H1 (cell line): ENCODE measurements around the gene MAPKAPK5. TPM values are rescaled to one million over a fixed set of nuclear protein-coding genes. Genes with fewer than 3 reads are reported as not detected.

Source experiments
- CTCF ChIA-PET: fragments of 300-600 bp; sonication (Branson Sonifier 250); formaldehyde crosslinking; loops from one replicate; lab custom pipeline; 2021; ENCODE audit not compliant: partially characterized antibody; lab: Charles Lee
- POLR2A ChIA-PET: fragments of 300-600 bp; sonication (Branson Sonifier 250); formaldehyde crosslinking; loops from one replicate; lab custom pipeline; 2021; ENCODE audit warnings: inconsistent platforms; ENCODE audit not compliant: partially characterized antibody; lab: Charles Lee
- DNase-seq, 2 experiments: peaks; one replicate each; pipeline versions ENCODE4 v3.0.0 to v3.0.0-alpha.2; 2010 to 2022; ENCODE audit warnings: low spot score in 2 of 2, low read depth in 1 of 2, mixed read lengths in 1 of 2
- FAIRE-seq: peaks from 2 replicates; lab custom pipeline; 2011; peaks lifted over from hg19 to GRCh38; lab: Jason Lieb, UNC
- H2AFZ ChIP-seq: 2 replicates; pipeline ENCODE4 v1.8.1; 2012; ENCODE audit warnings: low read length, inconsistent platforms
- H2AK5ac ChIP-seq: 2 replicates; pipeline ENCODE4 v1.6.1; 2013; ENCODE audit warnings: low read depth, low read length
- H2BK120ac ChIP-seq: replicated peaks from 2 replicates; pipeline ENCODE3; 2013; ENCODE audit warnings: low read depth, low read length, inconsistent platforms
- H2BK12ac ChIP-seq: 2 replicates; pipeline ENCODE4 v1.6.1; 2013; ENCODE audit warnings: low read depth, low read length
- H2BK15ac ChIP-seq: 2 replicates; pipeline ENCODE4 v1.6.1; 2013; ENCODE audit warnings: low read length
- H2BK20ac ChIP-seq: 2 replicates; pipeline ENCODE4 v1.6.1; 2013; ENCODE audit warnings: low read length
- H2BK5ac ChIP-seq: 2 replicates; pipeline ENCODE4 v1.6.1; 2013; ENCODE audit warnings: low read depth, low read length
- H3K14ac ChIP-seq: 2 replicates; pipeline ENCODE4 v1.6.1; 2013; ENCODE audit warnings: inconsistent platforms; ENCODE audit not compliant: insufficient read length
- H3K18ac ChIP-seq: 2 replicates; pipeline ENCODE4 v1.6.1; 2013; ENCODE audit warnings: low read length; ENCODE audit errors: extremely low read depth
- H3K23ac ChIP-seq: 2 replicates; pipeline ENCODE4 v1.6.1; 2013; ENCODE audit warnings: inconsistent platforms; ENCODE audit not compliant: insufficient read length
- H3K23me2 ChIP-seq: 2 replicates; pipeline ENCODE4 v1.6.1; 2013; ENCODE audit warnings: low read depth, low read length
- H3K27ac ChIP-seq: 2 replicates; pipeline ENCODE4 v1.6.1; 2011; ENCODE audit warnings: low read depth, low read length, inconsistent platforms
- H3K27me3 ChIP-seq, 4 experiments: replicated peaks in 1 of 4; 1 replicate in 1 of 4; 2 replicates in 3 of 4; pipeline versions ENCODE4 v1.6.1 to v1.8.1; 2011 to 2013; ENCODE audit warnings: low read length in 3 of 4, mild to moderate bottlenecking in 3 of 4, inconsistent platforms in 2 of 4, mixed read lengths in 2 of 4, moderate library complexity in 1 of 4; ENCODE audit not compliant: control insufficient read depth in 3 of 4, insufficient read depth in 3 of 4; ENCODE audit errors: extremely low read depth in 1 of 4
- H3K36me3 ChIP-seq, 4 experiments: 2 replicates each; pipeline versions ENCODE4 v1.6.1 to v1.8.1; 2011 to 2013; ENCODE audit warnings: mild to moderate bottlenecking in 4 of 4, low read length in 3 of 4, moderate library complexity in 2 of 4, control low read depth in 1 of 4, inconsistent platforms in 1 of 4; ENCODE audit not compliant: insufficient read depth in 4 of 4, control insufficient read depth in 2 of 4
- H3K4ac ChIP-seq: replicated peaks from 2 replicates; pipeline ENCODE3; 2013; ENCODE audit warnings: low read length, low read depth, mixed read lengths, inconsistent platforms; ENCODE audit not compliant: insufficient read length
- H3K4me1 ChIP-seq, 4 experiments: replicated peaks in 1 of 4; 1 replicate in 1 of 4; 2 replicates in 3 of 4; pipeline versions ENCODE4 v1.6.1 to v1.8.1; 2011 to 2013; ENCODE audit warnings: low read length in 3 of 4, inconsistent platforms in 2 of 4, mixed read lengths in 1 of 4; ENCODE audit not compliant: insufficient read depth in 4 of 4, control insufficient read depth in 3 of 4
- H3K4me2 ChIP-seq, 2 experiments: 2 replicates each; pipeline versions ENCODE4 v1.6.1 to v1.8.1; 2011 to 2013; ENCODE audit warnings: low read depth in 2 of 2, low read length in 2 of 2, control low read depth in 1 of 2, inconsistent platforms in 1 of 2, mild to moderate bottlenecking in 1 of 2; ENCODE audit not compliant: insufficient read depth in 1 of 2
- H3K4me3 ChIP-seq, 4 experiments: fragments of 200-600, 300-600 bp in 1 of 4; sonication (generic), shearing (Covaris generic), sonication (Bioruptor Twin) in 1 of 4; 2 replicates each; pipeline versions ENCODE4 v1.5.1 to v1.8.1; 2011 to 2016; ENCODE audit warnings: low read length in 4 of 4, low read depth in 3 of 4, control low read depth in 2 of 4, inconsistent platforms in 2 of 4, mild to moderate bottlenecking in 2 of 4, mixed read lengths in 1 of 4, moderate library complexity in 1 of 4; ENCODE audit not compliant: insufficient read depth in 2 of 4; ENCODE audit errors: extremely low read depth in 1 of 4
- H3K56ac ChIP-seq: replicated peaks from 2 replicates; pipeline ENCODE3; 2013; ENCODE audit warnings: low read depth, mild to moderate bottlenecking, mixed read lengths, low read length, inconsistent platforms; ENCODE audit not compliant: insufficient read length
- H3K79me1 ChIP-seq: 2 replicates; pipeline ENCODE4 v1.6.1; 2013; ENCODE audit warnings: low read depth, low read length, control low read depth
- H3K79me2 ChIP-seq, 2 experiments: 2 replicates each; pipeline versions ENCODE4 v1.6.1 to v1.8.1; 2012 to 2013; ENCODE audit warnings: low read length in 2 of 2, mild to moderate bottlenecking in 2 of 2, inconsistent platforms in 1 of 2; ENCODE audit not compliant: insufficient read depth in 2 of 2, control insufficient read depth in 1 of 2
- H3K9ac ChIP-seq, 4 experiments: replicated peaks in 1 of 4; 1 replicate in 1 of 4; 2 replicates in 3 of 4; pipeline versions ENCODE4 v1.6.1 to v1.8.1; 2011 to 2013; ENCODE audit warnings: low read depth in 3 of 4, low read length in 3 of 4, control low read depth in 2 of 4, mild to moderate bottlenecking in 2 of 4, moderate library complexity in 2 of 4, inconsistent platforms in 1 of 4; ENCODE audit errors: extremely low read depth in 1 of 4
- H3K9me3 ChIP-seq, 2 experiments: 2 replicates each; pipeline versions ENCODE4 v1.6.1 to v1.8.1; 2012 to 2013; ENCODE audit warnings: mild to moderate bottlenecking in 2 of 2, moderate library complexity in 2 of 2, control low read depth in 1 of 2, inconsistent platforms in 1 of 2, low read depth in 1 of 2, low read length in 1 of 2, mixed read lengths in 1 of 2; ENCODE audit not compliant: insufficient read depth in 2 of 2
- H4K20me1 ChIP-seq, 2 experiments: replicated peaks in 1 of 2; 2 replicates each; pipeline versions ENCODE3 to v1.8.1; 2011 to 2013; ENCODE audit warnings: inconsistent platforms in 2 of 2, low read length in 2 of 2, mild to moderate bottlenecking in 1 of 2; ENCODE audit not compliant: insufficient read depth in 2 of 2, control insufficient read depth in 1 of 2
- H4K5ac ChIP-seq: 2 replicates; pipeline ENCODE4 v1.6.1; 2013; ENCODE audit warnings: low read length, low read depth, mixed read lengths, inconsistent platforms; ENCODE audit not compliant: insufficient read length
- H4K8ac ChIP-seq: 2 replicates; pipeline ENCODE4 v1.8.0; 2013; ENCODE audit warnings: mild to moderate bottlenecking, moderate library complexity, low read length, inconsistent platforms; ENCODE audit not compliant: insufficient read depth; ENCODE audit errors: extremely low read depth
- H4K91ac ChIP-seq: replicated peaks from 2 replicates; pipeline ENCODE3; 2013; ENCODE audit warnings: low read length, mixed read lengths, inconsistent platforms; ENCODE audit not compliant: insufficient read length
- NANOG ChIP-seq: IDR thresholded peaks from 2 replicates; pipeline ENCODE4 v1.6.1; 2011; ENCODE audit warnings: low read length, low read depth, mild to moderate bottlenecking, inconsistent platforms; ENCODE audit not compliant: insufficient read depth, poor library complexity, severe bottlenecking
- POLR2A ChIP-seq, 2 experiments: IDR thresholded peaks; 1 replicate in 1 of 2; 2 replicates in 1 of 2; pipeline ENCODE4 v1.6.1; 2011; ENCODE audit warnings: low read depth in 2 of 2, low read length in 2 of 2, mild to moderate bottlenecking in 2 of 2; ENCODE audit errors: control extremely low read depth in 1 of 2
- USF2 ChIP-seq: IDR thresholded peaks from 2 replicates; pipeline ENCODE4 v1.6.1; 2011; ENCODE audit warnings: low read length, improper control_type of control experiment
- WGBS, 2 experiments: shearing (Covaris generic) in 1 of 2; methylation state at CpG; one replicate each; pipeline versions ENCODE4 v1.1.6 to v1.1.7; 2013 to 2015; ENCODE audit warnings: low lambda C conversion rate in 2 of 2, mixed read lengths in 2 of 2, inconsistent platforms in 1 of 2, low coverage in 1 of 2, missing lambda C conversion rate in 1 of 2; ENCODE audit not compliant: insufficient replicate concordance in 2 of 2, insufficient coverage in 1 of 2, insufficient read length in 1 of 2; ENCODE audit errors: extremely low coverage in 1 of 2, missing lambda C conversion rate in 1 of 2; 5-methylcytosine and 5-hydroxymethylcytosine counted together
- polyA plus RNA-seq, 7 experiments: library from polyadenylated mRNA; depleted of rRNA in 3 of 7; stranded (reverse) in 5 of 7; unstranded in 2 of 7; fragments of >200 nt in 5 of 7; fragments of 200-250 nt in 2 of 7; gene quantifications; 1 replicate in 5 of 7; 2 replicates in 1 of 7; 4 replicates in 1 of 7; pipeline versions ENCODE4 v1.2.1 to v1.2.3, GENCODE V29; 2011 to 2013; ENCODE audit warnings: missing spikeins in 2 of 7, mixed read lengths in 2 of 7
- total RNA-seq: library from RNA; stranded (reverse); fragmentation: NEBNext Ultra II Directional; extraction: Animal tissue kit (Norgen Biotek cat#: 25700); gene quantifications from 2 replicates; pipeline ENCODE4 v1.2.1, GENCODE V29; 2021

Gene MAPKAPK5
- total and polyA plus RNA-seq, 2 of the 8 experiments (the other 6 are each of a cell fraction or from before 2014, with no cell fraction given) = 40.0 to 91.5 TPM

DNA sequence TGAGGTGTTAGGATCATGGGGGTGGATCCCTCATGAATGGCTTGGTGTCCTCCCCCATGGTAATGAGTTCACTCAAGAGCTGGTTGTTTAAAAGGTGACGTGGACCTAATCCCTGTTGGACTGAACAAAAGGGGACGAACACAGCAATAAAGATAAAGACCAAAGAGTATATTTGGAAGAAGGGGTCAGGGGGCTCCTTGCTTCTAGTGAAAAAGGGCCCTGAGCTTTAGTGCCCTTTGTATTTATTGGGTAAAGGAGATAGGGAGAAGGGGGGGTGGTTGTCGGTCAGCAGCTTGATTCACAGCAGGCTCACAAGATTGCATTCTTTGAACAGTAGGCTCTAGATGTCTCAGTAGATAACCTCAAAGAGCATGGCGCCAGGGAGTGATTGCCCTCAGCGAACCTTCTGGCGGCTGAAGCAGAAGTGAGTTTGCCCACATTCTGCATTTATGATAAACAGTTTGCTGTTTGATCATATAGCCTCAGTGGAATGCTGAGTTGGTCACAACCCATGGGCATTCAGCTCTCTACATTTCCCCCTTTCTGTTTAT lies 25.9 kb upstream of the MAPKAPK5 start:
- no peak overlapping the region for H2BK120ac ChIP-seq
- H3K4me3 ChIP-seq = no peak overlapping the region
- H3K4me1 ChIP-seq = peaks cover 0 to 2% (median 0%) of the 10 kb centered on the region in 4 experiments; a peak in 1 of 7 replicates
- no peak overlapping the region for H2AK5ac ChIP-seq
- no peak overlapping the region for H2BK5ac ChIP-seq
- H3K27me3 ChIP-seq = no peaks in the 10 kb centered on the region
- FAIRE-seq = no peak
- H2BK15ac ChIP-seq = no peak overlapping the region
- no peak overlapping the region for H3K23ac ChIP-seq
- H4K91ac ChIP-seq = no peak overlapping the region
- H3K27ac ChIP-seq = no peak overlapping the region
- no peak overlapping the region for H2BK20ac ChIP-seq
- no peak overlapping the region for H4K5ac ChIP-seq
- POLR2A ChIA-PET = interaction anchor here (0.8 to 2.0 kb wide), 4 partner anchors 10 to 293 kb away, joined by 3 to 6 read pairs (median 4); partner anchors contain the start of genes MAPKAPK5 and NAA25
- H4K8ac ChIP-seq = no peak overlapping the region
- H3K9me3 ChIP-seq = no peaks in the 10 kb centered on the region
- H3K14ac ChIP-seq = no peak overlapping the region
- no peak overlapping the region for H3K18ac ChIP-seq
- no peak overlapping the region for H3K56ac ChIP-seq
- H3K36me3 ChIP-seq = no peaks in the 10 kb centered on the region
- no peaks in the 10 kb centered on the region for H3K79me2 ChIP-seq
- H4K20me1 ChIP-seq = no peaks in the 10 kb centered on the region
- no peaks in the 10 kb centered on the region for H3K79me1 ChIP-seq
- H2BK12ac ChIP-seq = no peak overlapping the region
- CTCF ChIA-PET = interaction anchor here (0.5 to 9.0 kb wide), 8 partner anchors 20 to 213 kb away, joined by 3 to 165 read pairs (median 3); no protein-coding TSS in a partner anchor
- 94% methylated on average over 6 of the region's 6 CpGs; no CpG with 5 or more reads in 1 of the 2 experiments for WGBS, 2 experiments
- TF ChIP-seq POLR2A (IDR thresholded peaks at IDR 0.05; ENCODE audit: control extremely low read depth in 1 of 2, low read depth in 2 of 2, low read length in 2 of 2) (no peak), NANOG (no peak), USF2 (no peak)
- no peak overlapping the region for H3K4me2 ChIP-seq
- H3K9ac ChIP-seq = no peak overlapping the region
- no peak for DNase-seq
- no peaks in the 10 kb centered on the region for H3K23me2 ChIP-seq
- H2AFZ ChIP-seq = no peak overlapping the region
- H3K4ac ChIP-seq = no peak overlapping the region
